K562 (cell line): ENCODE results near the gene IGSF9. TPM values are rescaled to one million over a fixed set of nuclear protein-coding genes. Genes with fewer than 3 reads are reported as not detected.
A peak's percentile ranks its signal among the peaks of the same experiment; 100 is the strongest.

Source experiments
- CBX3 ChIP-seq, 2 experiments: IDR thresholded peaks; 1 replicate in 1 of 2; 2 replicates in 1 of 2; pipeline ENCODE4 v1.6.1; 2012; ENCODE audit warnings: inconsistent platforms in 2 of 2, low read length in 2 of 2, borderline replicate concordance in 1 of 2, control low read depth in 1 of 2
- CREB3L1 ChIP-seq: fragments of 450-650 bp; IDR thresholded peaks from 2 replicates; pipeline ENCODE4 v1.6.1; 2014; ENCODE audit warnings: low read depth, mild to moderate bottlenecking, moderate library complexity, borderline replicate concordance
- DPF2 ChIP-seq: fragments of 450-650 bp; IDR thresholded peaks from 2 replicates; pipeline ENCODE4 v1.6.1; 2016
- JUN ChIP-seq, 2 experiments: sonication (generic) in 1 of 2; formaldehyde crosslinking in 1 of 2; IDR thresholded peaks; 2 replicates each; pipeline versions ENCODE4 v1.6.1 to v1.8.0; 2012 to 2022; ENCODE audit warnings: borderline replicate concordance in 2 of 2, mild to moderate bottlenecking in 2 of 2, improper control_type of control experiment in 1 of 2, low read depth in 1 of 2, low read length in 1 of 2, missing genetic modification reagents in 1 of 2
- MXI1 ChIP-seq: IDR thresholded peaks from 2 replicates; pipeline ENCODE4 v1.6.1; 2011; ENCODE audit warnings: low read depth, mild to moderate bottlenecking, improper control_type of control experiment, low read length
- NCOA1 ChIP-seq: fragments of 450-650 bp; IDR thresholded peaks from 2 replicates; pipeline ENCODE4 v1.6.1; 2016; ENCODE audit warnings: low read depth
- POLR2B ChIP-seq: fragments of 450-650 bp; IDR thresholded peaks from 2 replicates; pipeline ENCODE4 v1.6.1; 2018; ENCODE audit warnings: low read depth; ENCODE audit not compliant: partially characterized antibody
- THAP12 ChIP-seq: fragments of 250-450 bp; sonication (Bioruptor Pico); IDR thresholded peaks from 2 replicates; pipeline ENCODE4 v1.9.0; 2021; ENCODE audit warnings: mild to moderate bottlenecking, inconsistent platforms
- ZNF263 ChIP-seq: sonication (generic); formaldehyde crosslinking; IDR thresholded peaks from 2 replicates; pipeline ENCODE4 v1.8.0; 2022; ENCODE audit warnings: mild to moderate bottlenecking, missing genetic modification reagents, borderline replicate concordance
- ZNF318 ChIP-seq, 2 experiments: fragments of 450-650 bp; IDR thresholded peaks; 2 replicates each; pipeline ENCODE4 v1.6.1; 2016; ENCODE audit warnings: mild to moderate bottlenecking in 2 of 2, borderline replicate concordance in 1 of 2, low read depth in 1 of 2, moderate library complexity in 1 of 2
- ZNF395 ChIP-seq: fragments of 200-800 bp; sonication (Bioruptor generic); IDR thresholded peaks from 2 replicates; pipeline ENCODE4 v1.6.1; 2017; ENCODE audit warnings: missing genetic modification characterization, missing compliant biosample characterization
- polyA plus RNA-seq, 8 experiments: library from polyadenylated mRNA; depleted of rRNA in 4 of 8; stranded (reverse) in 5 of 8; unstranded in 3 of 8; fragments of >200 nt; fragmentation: Nextera tagmentation in 2 of 8; fragmentation: Illumina TruSeq in 1 of 8; extraction: Ambion mirVana in 2 of 8; extraction: Trizol in 1 of 8; gene quantifications; 2 replicates each; pipeline versions ENCODE4 v1.2.1 to v1.2.3, GENCODE V29; 2011 to 2014; ENCODE audit warnings: inconsistent platforms in 1 of 8, missing spikeins in 1 of 8
- total RNA-seq, 7 experiments: library from RNA; depleted of rRNA in 6 of 7; stranded (reverse); fragments of >200 nt in 6 of 7; fragmentation: Illumina TruSeq in 2 of 7; extraction: Trizol in 2 of 7; gene quantifications; 2 replicates each; pipeline versions ENCODE4 v1.2.1 to v1.2.3, GENCODE V29; 2011 to 2021; ENCODE audit warnings: low replicate concordance in 1 of 7

The IGSF9 gene
- total and polyA plus RNA-seq, 9 of the 15 experiments (the other 6 are each of a cell fraction or from before 2014, with no cell fraction given), result 0.03 to 0.29 (median 0.07) TPM; not detected in 1

GRCh38 chr1:159923203-159924024, 22.0 kb downstream of the IGSF9 start (continued):
- peak; percentile 64 for TF ChIP-seq MXI1
- TF ChIP-seq DPF2, result peak; percentile 46; the same call in 1 of the 2 replicates
- TF ChIP-seq JUN (IDR thresholded peaks at IDR 0.05; ENCODE audit: borderline replicate concordance, low read depth, low read length), result no peak
- no peak for TF ChIP-seq JUN (CRISPR knock-in tag; IDR thresholded peaks at IDR 0.05; ENCODE audit: borderline replicate concordance)
- no peak for TF ChIP-seq ZNF263 (CRISPR knock-in tag)
- TF ChIP-seq CREB3L1, result no peak
- peak; percentile 8 for TF ChIP-seq POLR2B
- TF ChIP-seq NCOA1, result 0 out of 2 replicates have a peak, but pooled peaks have one; percentile 35
- peak in 1 of 2 experiments; percentile 77; a peak in 2 of 4 replicates for TF ChIP-seq ZNF318 (IDR thresholded peaks at IDR 0.05; ENCODE audit: borderline replicate concordance in 1 of 2, low read depth in 1 of 2)
- TF ChIP-seq THAP12 (CRISPR knock-in tag), result no peak
- 0 out of 2 replicates have a peak, but pooled peaks have one; percentile 41 for TF ChIP-seq ZNF395 (CRISPR knock-in tag)
- peak in 1 of 2 experiments; percentile 31; a peak in 1 of 3 replicates for TF ChIP-seq CBX3 (IDR thresholded peaks at IDR 0.05; ENCODE audit: borderline replicate concordance in 1 of 2, low read length in 2 of 2)
